ENCODE results near the gene LLGL2. TPM values are rescaled to one million over a fixed set of nuclear protein-coding genes. Genes with fewer than 3 reads are reported as not detected.

LLGL2 gene
- total RNA-seq, 2 experiments from 2014 or later = 12.6 to 21.6 TPM

- ChIA-PET CTCF (ENCODE audit: unreplicated experiment) (interaction anchor here (0.6 kb wide), 1 partner anchor 13 kb away, joined by 3 read pairs; no protein-coding TSS in a partner anchor), POLR2A (interaction anchor here (0.5 kb wide), 1 partner anchor 26 kb away, joined by 3 read pairs; no protein-coding TSS in a partner anchor)
Observed at GRCh38 chr17:75622771-75623273, 97.3 kb downstream of the LLGL2 start.

GRCh38 chr17:75623386-75623785 lies 97.9 kb downstream of the LLGL2 start:
- H3K4me3 ChIP-seq (ENCODE audit: low read depth, low read length, poor library complexity, severe bottlenecking) = no peak overlapping the region
- no peaks in the 10 kb centered on the region for H3K36me3 ChIP-seq (ENCODE audit: insufficient read depth, low read length)
- no peak overlapping the region for H3K27ac ChIP-seq (ENCODE audit: low read depth, low read length, poor library complexity, severe bottlenecking)
- no peak for DNase-seq (ENCODE audit: low spot score)
- no peak overlapping the region for H2AFZ ChIP-seq (ENCODE audit: low read length)
- POLR2A ChIA-PET = interaction anchor here (0.5 kb wide), 1 partner anchor 25 kb away, joined by 3 read pairs; no protein-coding TSS in a partner anchor
- no peaks in the 10 kb centered on the region for H3K9me2 ChIP-seq (ENCODE audit: insufficient read depth, low read length)
- intact Hi-C loops (cut with micrococcal nuclease; ENCODE audit: unreplicated experiment) = no loop called here
- no peaks in the 10 kb centered on the region for H4K20me1 ChIP-seq (ENCODE audit: insufficient read depth, low read length)
- H3K79me2 ChIP-seq (ENCODE audit: insufficient read depth, low read depth, low read length) = no peaks in the 10 kb centered on the region
- no peak overlapping the region for H3K4me2 ChIP-seq (ENCODE audit: low read length)
- H3K9me3 ChIP-seq (ENCODE audit: low read length) = no peaks in the 10 kb centered on the region
- BruUV-seq (replicated peaks) = no TSS peak
- H3K4me1 ChIP-seq (ENCODE audit: insufficient read depth, low read length, poor library complexity, severe bottlenecking) = peaks cover 12% of the 10 kb centered on the region
- CTCF ChIA-PET (ENCODE audit: unreplicated experiment) = interaction anchor here (1.0 kb wide), 1 partner anchor 124 kb away, joined by 3 read pairs; no protein-coding TSS in a partner anchor
- TF ChIP-seq, protein P1, sequence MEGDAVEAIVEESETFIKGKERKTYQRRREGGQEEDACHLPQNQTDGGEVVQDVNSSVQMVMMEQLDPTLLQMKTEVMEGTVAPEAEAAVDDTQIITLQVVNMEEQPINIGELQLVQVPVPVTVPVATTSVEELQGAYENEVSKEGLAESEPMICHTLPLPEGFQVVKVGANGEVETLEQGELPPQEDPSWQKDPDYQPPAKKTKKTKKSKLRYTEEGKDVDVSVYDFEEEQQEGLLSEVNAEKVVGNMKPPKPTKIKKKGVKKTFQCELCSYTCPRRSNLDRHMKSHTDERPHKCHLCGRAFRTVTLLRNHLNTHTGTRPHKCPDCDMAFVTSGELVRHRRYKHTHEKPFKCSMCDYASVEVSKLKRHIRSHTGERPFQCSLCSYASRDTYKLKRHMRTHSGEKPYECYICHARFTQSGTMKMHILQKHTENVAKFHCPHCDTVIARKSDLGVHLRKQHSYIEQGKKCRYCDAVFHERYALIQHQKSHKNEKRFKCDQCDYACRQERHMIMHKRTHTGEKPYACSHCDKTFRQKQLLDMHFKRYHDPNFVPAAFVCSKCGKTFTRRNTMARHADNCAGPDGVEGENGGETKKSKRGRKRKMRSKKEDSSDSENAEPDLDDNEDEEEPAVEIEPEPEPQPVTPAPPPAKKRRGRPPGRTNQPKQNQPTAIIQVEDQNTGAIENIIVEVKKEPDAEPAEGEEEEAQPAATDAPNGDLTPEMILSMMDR (conservative IDR thresholded peaks at IDR 0.05; ENCODE audit: low read length) = no peak
- no peak for TF ChIP-seq EZH2phosphoT487 (IDR thresholded peaks at IDR 0.05; ENCODE audit: borderline replicate concordance, low read depth, low read length)

More at GRCh38 chr17:75622771-75623273, 97.3 kb downstream of the LLGL2 start:
- BruUV-seq (replicated peaks) = no TSS peak
- H3K4me2 ChIP-seq (ENCODE audit: low read length) = no peak overlapping the region
- H3K36me3 ChIP-seq (ENCODE audit: insufficient read depth, low read length) = no peaks in the 10 kb centered on the region
- no peaks in the 10 kb centered on the region for H3K9me2 ChIP-seq (ENCODE audit: insufficient read depth, low read length)
- intact Hi-C loops (cut with micrococcal nuclease; ENCODE audit: unreplicated experiment) = no loop called here
- no peak overlapping the region for H3K4me3 ChIP-seq (ENCODE audit: low read depth, low read length, poor library complexity, severe bottlenecking)
- no peak overlapping the region for H2AFZ ChIP-seq (ENCODE audit: low read length)
- no peak overlapping the region for H3K27ac ChIP-seq (ENCODE audit: low read depth, low read length, poor library complexity, severe bottlenecking)
- no peaks in the 10 kb centered on the region for H3K9me3 ChIP-seq (ENCODE audit: low read length)
- peaks cover 12% of the 10 kb centered on the region for H3K4me1 ChIP-seq (ENCODE audit: insufficient read depth, low read length, poor library complexity, severe bottlenecking)
- H4K20me1 ChIP-seq (ENCODE audit: insufficient read depth, low read length) = no peaks in the 10 kb centered on the region
- DNase-seq (ENCODE audit: low spot score) = no peak
- no peaks in the 10 kb centered on the region for H3K79me2 ChIP-seq (ENCODE audit: insufficient read depth, low read depth, low read length)
- no peak for TF ChIP-seq EZH2phosphoT487 (IDR thresholded peaks at IDR 0.05; ENCODE audit: borderline replicate concordance, low read depth, low read length)
- TF ChIP-seq, protein P1 (conservative IDR thresholded peaks at IDR 0.05; ENCODE audit: low read length) = no peak

DNA sequence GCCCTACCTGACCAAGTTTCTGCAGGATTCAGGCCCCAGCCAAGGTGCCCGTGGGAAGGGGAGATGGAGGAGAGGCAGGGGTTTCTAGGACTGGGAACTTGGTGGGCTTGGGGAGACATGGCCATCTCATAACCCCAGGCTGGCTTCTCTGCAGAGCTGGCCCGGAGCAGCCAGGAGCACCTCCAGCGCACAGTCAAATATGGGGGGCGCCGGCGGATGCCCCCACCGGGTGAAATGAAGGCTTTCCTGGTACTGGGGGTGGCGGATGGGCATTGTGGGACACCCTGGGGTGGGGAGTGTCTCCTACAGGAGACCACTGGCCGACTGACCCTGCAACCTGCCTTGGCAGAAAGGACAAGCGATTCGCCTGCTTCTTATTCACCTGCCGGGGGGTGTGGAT lies 98.5 kb downstream of the LLGL2 start:
- no peak overlapping the region for H3K4me3 ChIP-seq (ENCODE audit: low read depth, low read length, poor library complexity, severe bottlenecking)
- BruUV-seq (replicated peaks) = no TSS peak
- H3K9me3 ChIP-seq (ENCODE audit: low read length) = no peaks in the 10 kb centered on the region
- H3K27ac ChIP-seq (ENCODE audit: low read depth, low read length, poor library complexity, severe bottlenecking) = no peak overlapping the region
- 0 out of 2 replicates have a peak, but pooled peaks cover 6% of the 10 kb centered on the region for H3K36me3 ChIP-seq (ENCODE audit: insufficient read depth, low read length)
- POLR2A ChIA-PET = no interaction called here
- H3K9me2 ChIP-seq (ENCODE audit: insufficient read depth, low read length) = no peaks in the 10 kb centered on the region
- peaks cover 12% of the 10 kb centered on the region for H3K4me1 ChIP-seq (ENCODE audit: insufficient read depth, low read length, poor library complexity, severe bottlenecking)
- CTCF ChIA-PET (ENCODE audit: unreplicated experiment) = interaction anchor here (1.0 kb wide), 1 partner anchor 124 kb away, joined by 3 read pairs; no protein-coding TSS in a partner anchor
- no peaks in the 10 kb centered on the region for H4K20me1 ChIP-seq (ENCODE audit: insufficient read depth, low read length)
- no peak for DNase-seq (ENCODE audit: low spot score)
- H2AFZ ChIP-seq (ENCODE audit: low read length) = no peak overlapping the region
- intact Hi-C loops (cut with micrococcal nuclease; ENCODE audit: unreplicated experiment) = no loop called here
- H3K79me2 ChIP-seq (ENCODE audit: insufficient read depth, low read depth, low read length) = no peaks in the 10 kb centered on the region
- no peak overlapping the region for H3K4me2 ChIP-seq (ENCODE audit: low read length)
- no peak for TF ChIP-seq EZH2phosphoT487 (IDR thresholded peaks at IDR 0.05; ENCODE audit: borderline replicate concordance, low read depth, low read length)
- TF ChIP-seq, protein P1 (conservative IDR thresholded peaks at IDR 0.05; ENCODE audit: low read length) = no peak
